Measurements from ENCODE around the gene HFE. TPM values are rescaled to one million over a fixed set of nuclear protein-coding genes. Genes with fewer than 3 reads are reported as not detected.
A peak's percentile ranks its signal among the peaks of the same experiment; 100 is the strongest.
"Not testable (repeated sequence)": the region's sequence is repeated elsewhere in the genome, so short reads cannot be mapped to it uniquely, and the experiment has no call there.

Gene HFE
- total RNA-seq, 2 donors from 2014 or later, result 11.1 to 11.8 TPM

- Histone ChIP-seq H3K27ac (no peak overlapping the region), H3K36me3 (no peaks in the 10 kb centered on the region), H3K9me3 (no peaks in the 10 kb centered on the region), H3K9ac (ENCODE audit: low read depth in 2 of 2, low read length in 2 of 2) (no peak overlapping the region), H3K4me1 (no peaks in the 10 kb centered on the region), H3K4me3 (no peak overlapping the region), H3K27me3 (no peaks in the 10 kb centered on the region)
- no peak for TF ChIP-seq CTCF (IDR thresholded peaks at IDR 0.05)
- intact Hi-C loops (cut with DNase I), result no loop called here
- no peak for DNase-seq
Observed at GRCh38 chr6:26118999-26119398, 31.8 kb downstream of the HFE start.

- H3K36me3 ChIP-seq; H3K27me3 ChIP-seq; H3K27ac ChIP-seq; H3K4me1 ChIP-seq; H3K9ac ChIP-seq (ENCODE audit: low read depth in 2 of 2, low read length in 2 of 2); DNase-seq; H3K4me3 ChIP-seq; H3K9me3 ChIP-seq; intact Hi-C loops (cut with DNase I): not testable (repeated sequence)
Observed at GRCh38 chr6:26120115-26120514, 32.9 kb downstream of the HFE start.

- intact Hi-C loops (cut with DNase I), result loop anchor here (1.0 kb wide), 1 partner anchor 16 kb away; no protein-coding TSS in a partner anchor
- no peak for TF ChIP-seq CTCF (IDR thresholded peaks at IDR 0.05)
- Histone ChIP-seq H3K4me1 (no peaks in the 10 kb centered on the region), H3K9me3 (no peaks in the 10 kb centered on the region), H3K27me3 (no peaks in the 10 kb centered on the region), H3K36me3 (no peaks in the 10 kb centered on the region), H3K27ac (no peak overlapping the region), H3K9ac (ENCODE audit: low read depth in 2 of 2, low read length in 2 of 2) (no peak overlapping the region), H3K4me3 (no peak overlapping the region)
- no peak for DNase-seq
Observed at GRCh38 chr6:26120807-26121140, 33.5 kb downstream of the HFE start.

GRCh38 chr6:26121141-26122004 is 34.1 kb downstream of the HFE start:
- intact Hi-C loops (cut with DNase I), result loop anchor here (1.0 to 2.0 kb wide), 2 partner anchors 17 to 63 kb away; no protein-coding TSS in a partner anchor

GRCh38 chr6:26122005-26122388 is 34.8 kb downstream of the HFE start:
- no peaks in the 10 kb centered on the region for H3K27me3 ChIP-seq
- intact Hi-C loops (cut with DNase I), result loop anchor here (2.0 kb wide), 1 partner anchor 63 kb away; no protein-coding TSS in a partner anchor
- H3K9ac ChIP-seq (ENCODE audit: low read depth in 2 of 2, low read length in 2 of 2), result peak overlapping the region in 1 of 2 donors; percentile 99
- H3K4me1 ChIP-seq, result peaks cover 1% of the 10 kb centered on the region
- no peaks in the 10 kb centered on the region for H3K36me3 ChIP-seq
- H3K9me3 ChIP-seq, result no peaks in the 10 kb centered on the region
- H3K4me3 ChIP-seq, result no peak overlapping the region
- no peak for TF ChIP-seq CTCF (IDR thresholded peaks at IDR 0.05)
- H3K27ac ChIP-seq, result peak overlapping the region; percentile 97
- no peak for DNase-seq

More at GRCh38 chr6:26121141-26122004, 34.1 kb downstream of the HFE start:
- Histone ChIP-seq H3K27me3 (no peaks in the 10 kb centered on the region), H3K36me3 (no peaks in the 10 kb centered on the region), H3K9me3 (no peaks in the 10 kb centered on the region), H3K4me1 (no peaks in the 10 kb centered on the region), H3K9ac (ENCODE audit: low read depth in 2 of 2, low read length in 2 of 2) (no peak overlapping the region), H3K4me3 (no peak overlapping the region), H3K27ac (no peak overlapping the region)
- TF ChIP-seq CTCF (IDR thresholded peaks at IDR 0.05), result no peak
- DNase-seq, result no peak

- peak; percentile 48 for DNase-seq
- peak overlapping the region; percentile 73 for H3K4me3 ChIP-seq
Observed at GRCh38 chr6:26122402-26122792, 35.2 kb downstream of the HFE start.

More at GRCh38 chr6:26122402-26122792, 35.2 kb downstream of the HFE start:
- no peaks in the 10 kb centered on the region for H3K9me3 ChIP-seq
- H3K36me3 ChIP-seq, result no peaks in the 10 kb centered on the region
- peaks cover 5% of the 10 kb centered on the region for H3K4me1 ChIP-seq
- H3K9ac ChIP-seq (ENCODE audit: low read depth in 2 of 2, low read length in 2 of 2), result peak overlapping the region in 1 of 2 donors; percentile 99
- peak overlapping the region; percentile 97 for H3K27ac ChIP-seq
- no peaks in the 10 kb centered on the region for H3K27me3 ChIP-seq
- TF ChIP-seq CTCF (IDR thresholded peaks at IDR 0.05), result no peak
- intact Hi-C loops (cut with DNase I), result loop anchor here (2.0 kb wide), 1 partner anchor 64 kb away; no protein-coding TSS in a partner anchor
